Ishikawa (cell line): Measurements from ENCODE around the gene RGS10.

Source experiments
- CEBPB ChIP-seq: IDR thresholded peaks from 2 replicates; pipeline ENCODE4 v1.6.1; 2012
- CREB1 ChIP-seq: IDR thresholded peaks from 2 replicates; pipeline ENCODE4 v1.6.1; 2012; ENCODE audit warnings: low read depth
- EGR1 ChIP-seq: IDR thresholded peaks from 2 replicates; pipeline ENCODE4 v1.6.1; 2012
- EP300 ChIP-seq: IDR thresholded peaks from 2 replicates; pipeline ENCODE4 v1.6.1; 2012; ENCODE audit warnings: borderline replicate concordance
- FOXM1 ChIP-seq: IDR thresholded peaks from 2 replicates; pipeline ENCODE4 v1.6.1; 2012; ENCODE audit warnings: low read depth, borderline replicate concordance
- NFIC ChIP-seq: IDR thresholded peaks from 2 replicates; pipeline ENCODE4 v1.6.1; 2012
- RAD21 ChIP-seq: IDR thresholded peaks from 2 replicates; pipeline ENCODE4 v1.6.1; 2012; ENCODE audit warnings: low read depth
- TAF1 ChIP-seq: IDR thresholded peaks from 2 replicates; pipeline ENCODE4 v1.6.1; 2012; ENCODE audit warnings: low read depth, mild to moderate bottlenecking
- TCF12 ChIP-seq: IDR thresholded peaks from 2 replicates; pipeline ENCODE4 v1.6.1; 2012; ENCODE audit warnings: low read depth
- TEAD4 ChIP-seq: IDR thresholded peaks from 2 replicates; pipeline ENCODE4 v1.6.1; 2012
- YY1 ChIP-seq: IDR thresholded peaks from 2 replicates; pipeline ENCODE4 v1.6.1; 2012; ENCODE audit warnings: low read depth
- ZBTB7A ChIP-seq: IDR thresholded peaks from 2 replicates; pipeline ENCODE4 v1.6.1; 2012; ENCODE audit warnings: low read depth
- TF ChIP-seq, protein P1 (sequence below): IDR thresholded peaks from 2 replicates; pipeline ENCODE4 v1.6.1; 2012
- TF ChIP-seq, protein P2 (sequence below): IDR thresholded peaks from 2 replicates; pipeline ENCODE4 v1.6.1; 2012; ENCODE audit warnings: low read depth, mild to moderate bottlenecking
- TF ChIP-seq, protein P3 (sequence below): IDR thresholded peaks from 2 replicates; pipeline ENCODE4 v1.6.1; 2012

Gene RGS10

DNA sequence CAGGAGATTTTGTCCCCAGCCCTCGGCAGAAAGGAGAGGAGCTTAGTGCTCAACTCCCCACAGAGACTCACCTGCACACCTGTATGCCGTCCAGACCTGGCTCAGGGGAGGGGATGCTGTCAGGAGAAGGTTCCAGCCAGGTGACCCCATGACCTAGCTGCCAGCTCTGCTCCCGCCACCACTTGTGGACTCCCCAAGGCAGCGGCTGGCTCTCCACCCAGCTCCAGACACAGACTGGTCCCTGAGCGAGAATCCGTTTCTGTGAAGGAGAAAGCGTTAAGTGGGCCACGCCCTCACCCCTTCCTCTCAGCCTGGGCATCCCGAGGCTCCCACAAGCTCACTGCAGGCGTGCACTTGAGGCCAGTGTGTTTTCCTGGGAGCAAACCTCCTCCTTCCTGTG is 76.4 kb downstream of the RGS10 start:
- TF ChIP-seq YY1, result no peak
- no peak for TF ChIP-seq CEBPB
- TF ChIP-seq RAD21, result no peak
- TF ChIP-seq FOXM1, result no peak
- no peak for TF ChIP-seq CREB1
- TF ChIP-seq, protein P1, sequence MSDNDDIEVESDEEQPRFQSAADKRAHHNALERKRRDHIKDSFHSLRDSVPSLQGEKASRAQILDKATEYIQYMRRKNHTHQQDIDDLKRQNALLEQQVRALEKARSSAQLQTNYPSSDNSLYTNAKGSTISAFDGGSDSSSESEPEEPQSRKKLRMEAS, result no peak
- TF ChIP-seq ZBTB7A, result no peak
- TF ChIP-seq TCF12, result no peak
- TF ChIP-seq EP300, result no peak
- TF ChIP-seq, protein P2, sequence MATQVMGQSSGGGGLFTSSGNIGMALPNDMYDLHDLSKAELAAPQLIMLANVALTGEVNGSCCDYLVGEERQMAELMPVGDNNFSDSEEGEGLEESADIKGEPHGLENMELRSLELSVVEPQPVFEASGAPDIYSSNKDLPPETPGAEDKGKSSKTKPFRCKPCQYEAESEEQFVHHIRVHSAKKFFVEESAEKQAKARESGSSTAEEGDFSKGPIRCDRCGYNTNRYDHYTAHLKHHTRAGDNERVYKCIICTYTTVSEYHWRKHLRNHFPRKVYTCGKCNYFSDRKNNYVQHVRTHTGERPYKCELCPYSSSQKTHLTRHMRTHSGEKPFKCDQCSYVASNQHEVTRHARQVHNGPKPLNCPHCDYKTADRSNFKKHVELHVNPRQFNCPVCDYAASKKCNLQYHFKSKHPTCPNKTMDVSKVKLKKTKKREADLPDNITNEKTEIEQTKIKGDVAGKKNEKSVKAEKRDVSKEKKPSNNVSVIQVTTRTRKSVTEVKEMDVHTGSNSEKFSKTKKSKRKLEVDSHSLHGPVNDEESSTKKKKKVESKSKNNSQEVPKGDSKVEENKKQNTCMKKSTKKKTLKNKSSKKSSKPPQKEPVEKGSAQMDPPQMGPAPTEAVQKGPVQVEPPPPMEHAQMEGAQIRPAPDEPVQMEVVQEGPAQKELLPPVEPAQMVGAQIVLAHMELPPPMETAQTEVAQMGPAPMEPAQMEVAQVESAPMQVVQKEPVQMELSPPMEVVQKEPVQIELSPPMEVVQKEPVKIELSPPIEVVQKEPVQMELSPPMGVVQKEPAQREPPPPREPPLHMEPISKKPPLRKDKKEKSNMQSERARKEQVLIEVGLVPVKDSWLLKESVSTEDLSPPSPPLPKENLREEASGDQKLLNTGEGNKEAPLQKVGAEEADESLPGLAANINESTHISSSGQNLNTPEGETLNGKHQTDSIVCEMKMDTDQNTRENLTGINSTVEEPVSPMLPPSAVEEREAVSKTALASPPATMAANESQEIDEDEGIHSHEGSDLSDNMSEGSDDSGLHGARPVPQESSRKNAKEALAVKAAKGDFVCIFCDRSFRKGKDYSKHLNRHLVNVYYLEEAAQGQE, result no peak
- TF ChIP-seq TAF1, result no peak
- no peak for TF ChIP-seq NFIC
- TF ChIP-seq, protein P3, sequence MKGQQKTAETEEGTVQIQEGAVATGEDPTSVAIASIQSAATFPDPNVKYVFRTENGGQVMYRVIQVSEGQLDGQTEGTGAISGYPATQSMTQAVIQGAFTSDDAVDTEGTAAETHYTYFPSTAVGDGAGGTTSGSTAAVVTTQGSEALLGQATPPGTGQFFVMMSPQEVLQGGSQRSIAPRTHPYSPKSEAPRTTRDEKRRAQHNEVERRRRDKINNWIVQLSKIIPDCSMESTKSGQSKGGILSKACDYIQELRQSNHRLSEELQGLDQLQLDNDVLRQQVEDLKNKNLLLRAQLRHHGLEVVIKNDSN, result no peak
- no peak for TF ChIP-seq TEAD4
- no peak for TF ChIP-seq EGR1

DNA sequence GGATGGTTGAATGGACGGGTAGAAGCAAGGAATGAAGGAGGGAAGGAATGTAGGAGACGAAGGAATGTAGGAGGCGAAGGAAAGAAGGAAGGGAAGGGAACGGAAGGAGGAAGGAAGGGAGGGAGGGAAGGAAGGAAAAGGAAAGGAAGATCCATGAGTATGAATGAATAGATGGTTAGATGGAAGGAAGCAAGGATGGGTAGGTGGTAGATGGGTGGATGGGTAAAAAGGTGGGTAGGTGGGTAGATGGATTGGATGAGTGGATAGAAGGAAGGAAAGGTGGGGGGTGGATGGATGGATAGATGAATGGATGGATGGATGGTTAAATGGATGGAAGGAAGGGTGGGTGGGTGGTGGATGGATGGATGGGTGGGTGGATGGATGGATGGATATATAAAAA is 77.4 kb downstream of the RGS10 start:
- TF ChIP-seq EGR1, result no peak
- no peak for TF ChIP-seq ZBTB7A
- TF ChIP-seq CREB1, result no peak
- TF ChIP-seq TAF1, result no peak
- TF ChIP-seq, protein P3, result no peak
- TF ChIP-seq YY1, result no peak
- TF ChIP-seq TCF12, result no peak

DNA sequence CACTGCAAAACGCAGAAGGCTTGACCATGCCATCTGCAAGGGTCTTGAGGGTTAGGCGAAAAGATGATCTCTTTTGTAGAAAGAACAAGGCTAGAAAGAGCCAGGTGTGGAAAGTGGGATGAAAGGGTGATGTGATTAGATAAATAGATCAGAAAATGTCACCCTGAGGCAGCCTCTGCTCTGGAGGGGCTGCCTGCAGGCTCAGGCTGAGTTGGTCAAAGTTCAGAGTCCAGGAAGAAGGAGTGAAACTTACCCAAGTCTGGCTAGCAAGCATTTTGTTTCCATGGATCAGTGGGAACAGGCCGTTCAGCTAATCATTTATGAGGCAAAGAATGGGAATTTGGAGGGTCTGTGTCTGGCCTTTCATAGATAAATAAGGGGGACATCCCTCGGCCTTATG is 79.7 kb downstream of the RGS10 start:
- TF ChIP-seq ZBTB7A (no peak), EGR1 (no peak), YY1 (no peak), NFIC (no peak), EP300 (no peak), CREB1 (no peak), TCF12 (no peak), RAD21 (no peak), FOXM1 (no peak), CEBPB (no peak)
- TF ChIP-seq, protein P2, result no peak

DNA sequence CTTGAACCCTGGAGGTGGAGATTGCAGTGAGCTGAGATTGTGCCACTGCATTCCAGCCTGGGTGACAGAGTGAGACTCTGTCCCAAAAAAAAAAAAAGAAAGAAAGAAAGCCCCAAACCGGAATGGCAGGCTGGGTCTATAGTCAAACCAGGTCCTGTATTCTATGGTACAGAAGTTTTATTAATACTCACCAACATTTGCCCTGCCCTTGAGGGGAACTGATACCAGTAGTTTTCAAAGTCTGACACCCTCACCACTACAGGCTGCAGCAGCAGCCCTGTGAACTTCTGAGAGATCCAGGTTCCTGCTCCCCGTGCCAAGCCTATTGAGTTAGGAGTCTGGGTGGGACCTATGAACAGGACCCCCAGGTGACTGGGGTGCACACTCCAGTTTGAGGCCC is 80.6 kb downstream of the RGS10 start:
- TF ChIP-seq EP300, result no peak
- no peak for TF ChIP-seq RAD21
- no peak for TF ChIP-seq TAF1
- TF ChIP-seq FOXM1, result no peak
- TF ChIP-seq EGR1, result no peak
- TF ChIP-seq TEAD4, result no peak

DNA sequence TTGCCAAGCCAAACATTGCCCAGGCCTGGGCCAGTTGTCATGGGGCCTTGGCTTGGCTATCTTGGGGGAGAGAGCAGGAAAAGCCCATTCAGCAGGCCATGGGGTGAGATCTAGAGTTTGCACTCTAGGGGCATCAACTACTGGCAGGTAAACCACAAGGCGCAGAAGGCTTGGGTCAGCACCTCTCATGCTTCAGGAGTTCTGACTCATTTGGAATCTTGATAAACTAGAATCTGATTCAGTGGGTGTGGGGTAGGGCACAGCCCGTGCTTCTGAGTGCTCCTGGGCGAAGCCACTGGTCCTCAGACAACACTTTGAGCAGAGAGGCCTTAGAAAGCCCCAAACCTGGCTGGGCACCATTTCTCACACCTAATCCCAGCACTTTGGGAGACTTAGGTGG is 81.1 kb downstream of the RGS10 start:
- TF ChIP-seq TCF12, result peak; percentile 69; the same call in 1 of the 2 replicates
- peak; percentile 34 for TF ChIP-seq RAD21
- peak; percentile 63 for TF ChIP-seq EP300
- TF ChIP-seq TEAD4, result peak; percentile 80
- TF ChIP-seq ZBTB7A, result no peak
- TF ChIP-seq FOXM1, result no peak
- TF ChIP-seq, protein P1, result peak; percentile 86

DNA sequence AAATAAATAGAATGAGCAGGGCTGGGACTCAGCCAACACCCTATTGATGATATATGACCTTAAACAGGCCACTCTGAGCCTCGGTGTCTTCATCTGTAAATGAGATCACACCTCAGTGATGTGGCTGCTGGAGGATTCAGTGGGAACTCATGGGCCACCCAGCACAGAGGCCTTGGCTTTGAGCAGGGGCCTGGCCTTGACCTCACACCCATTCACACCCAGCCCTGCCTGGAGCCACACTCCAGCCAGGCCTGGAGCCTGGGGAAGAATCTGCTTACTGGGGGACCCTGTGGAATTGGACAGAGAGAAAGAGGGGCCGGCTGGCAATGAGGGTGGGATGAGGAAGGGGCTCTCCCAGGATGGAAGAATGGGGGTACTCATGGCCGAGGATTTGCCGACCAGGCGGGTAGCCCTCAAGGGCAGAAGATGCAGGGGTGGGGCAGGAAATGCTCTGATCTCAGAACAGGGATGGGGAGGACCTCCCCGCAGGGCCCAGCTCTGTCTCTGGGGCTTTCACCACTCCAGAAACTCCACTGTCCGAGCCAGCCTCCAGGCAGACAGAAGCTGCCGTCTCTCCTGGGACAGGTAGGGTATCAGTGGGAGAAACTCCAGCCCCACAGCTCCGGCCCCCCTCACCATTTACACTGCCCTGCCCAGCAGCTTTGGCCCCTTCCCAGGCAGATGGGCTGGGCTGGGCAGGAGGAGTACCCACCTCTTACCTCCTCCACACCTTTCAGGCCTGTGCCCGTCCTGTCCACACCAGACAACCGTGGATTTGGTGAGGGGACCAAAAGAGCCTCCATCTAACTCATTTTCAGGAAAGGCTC is 81.9 kb downstream of the RGS10 start:
- TF ChIP-seq FOXM1 (no peak), CEBPB (no peak), YY1 (no peak), TAF1 (no peak), EP300 (no peak), EGR1 (no peak), NFIC (no peak), TCF12 (no peak), RAD21 (no peak), ZBTB7A (no peak), TEAD4 (no peak), CREB1 (no peak)
- TF ChIP-seq, protein P2, result no peak
- TF ChIP-seq, protein P3, result no peak
- TF ChIP-seq, protein P1, result no peak
